B cell (primary cell): Measurements from ENCODE around the gene GAP43.

ENCODE experiments used
- EZH2 ChIP-seq: IDR thresholded peaks from 2 replicates; pipeline ENCODE4 v1.6.1; 2012; ENCODE audit warnings: borderline replicate concordance, low read depth, mild to moderate bottlenecking, moderate library complexity, low read length; ENCODE audit not compliant: insufficient read depth, poor library complexity, severe bottlenecking
- TF ChIP-seq, protein P1 (sequence below): fragments of 200-600 bp; IDR thresholded peaks from one replicate; pipeline ENCODE4 v1.8.0; 2022; ENCODE audit warnings: antibody characterized with exemption, mild to moderate bottlenecking

GRCh38 chr3:115581362-115582135, 41.8 kb upstream of the GAP43 start:
- TF ChIP-seq, protein P1, sequence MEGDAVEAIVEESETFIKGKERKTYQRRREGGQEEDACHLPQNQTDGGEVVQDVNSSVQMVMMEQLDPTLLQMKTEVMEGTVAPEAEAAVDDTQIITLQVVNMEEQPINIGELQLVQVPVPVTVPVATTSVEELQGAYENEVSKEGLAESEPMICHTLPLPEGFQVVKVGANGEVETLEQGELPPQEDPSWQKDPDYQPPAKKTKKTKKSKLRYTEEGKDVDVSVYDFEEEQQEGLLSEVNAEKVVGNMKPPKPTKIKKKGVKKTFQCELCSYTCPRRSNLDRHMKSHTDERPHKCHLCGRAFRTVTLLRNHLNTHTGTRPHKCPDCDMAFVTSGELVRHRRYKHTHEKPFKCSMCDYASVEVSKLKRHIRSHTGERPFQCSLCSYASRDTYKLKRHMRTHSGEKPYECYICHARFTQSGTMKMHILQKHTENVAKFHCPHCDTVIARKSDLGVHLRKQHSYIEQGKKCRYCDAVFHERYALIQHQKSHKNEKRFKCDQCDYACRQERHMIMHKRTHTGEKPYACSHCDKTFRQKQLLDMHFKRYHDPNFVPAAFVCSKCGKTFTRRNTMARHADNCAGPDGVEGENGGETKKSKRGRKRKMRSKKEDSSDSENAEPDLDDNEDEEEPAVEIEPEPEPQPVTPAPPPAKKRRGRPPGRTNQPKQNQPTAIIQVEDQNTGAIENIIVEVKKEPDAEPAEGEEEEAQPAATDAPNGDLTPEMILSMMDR: no peak
- no peak for TF ChIP-seq EZH2
